NCI-H345 treated with DMSO at 0.1 percent for 48 hours (cell line): ENCODE data around the gene TMEM94.
"Not testable (repeated sequence)": the region's sequence is repeated elsewhere in the genome, so short reads cannot be mapped to it uniquely, and the experiment has no call there.

Experiments
- DNase-seq: peaks from one replicate; lab custom pipeline; 2025; ENCODE audit not compliant: unreplicated experiment; lab: John Stamatoyannopoulos, UW

The TMEM94 gene

GRCh38 chr17:75456417-75457046, at the start of gene TMEM94:
TMEM94 (plus strand) TSS chr17:75456635; CDS start chr17:75471906, 15,271 bp downstream.
- DNase-seq: peak; percentile 99

GRCh38 chr17:75407655-75408352, 48.6 kb upstream of the TMEM94 start:
- no peak for DNase-seq

DNA sequence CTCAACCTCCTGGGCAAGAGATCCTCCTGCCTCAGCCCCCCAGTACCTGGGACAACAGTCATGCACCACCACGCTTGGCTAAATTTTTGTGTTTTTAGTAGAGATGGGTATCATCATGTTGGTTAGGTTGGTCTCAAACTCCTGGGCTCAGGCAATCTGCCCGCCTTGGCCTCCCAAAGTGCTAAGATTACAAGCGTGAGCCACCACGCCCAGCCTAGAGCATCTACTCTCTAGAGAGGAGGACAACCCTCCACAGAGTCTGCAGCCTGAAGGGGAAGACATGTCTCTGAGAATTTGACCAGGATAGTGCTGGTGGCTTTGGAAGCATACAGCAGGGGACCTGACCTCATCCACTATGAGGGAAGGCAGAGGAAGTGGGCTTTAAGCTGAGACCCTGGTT, 46.3 kb upstream of the TMEM94 start:
- DNase-seq: no peak

GRCh38 chr17:75411328-75412067, 44.9 kb upstream of the TMEM94 start:
- DNase-seq: no peak

DNA sequence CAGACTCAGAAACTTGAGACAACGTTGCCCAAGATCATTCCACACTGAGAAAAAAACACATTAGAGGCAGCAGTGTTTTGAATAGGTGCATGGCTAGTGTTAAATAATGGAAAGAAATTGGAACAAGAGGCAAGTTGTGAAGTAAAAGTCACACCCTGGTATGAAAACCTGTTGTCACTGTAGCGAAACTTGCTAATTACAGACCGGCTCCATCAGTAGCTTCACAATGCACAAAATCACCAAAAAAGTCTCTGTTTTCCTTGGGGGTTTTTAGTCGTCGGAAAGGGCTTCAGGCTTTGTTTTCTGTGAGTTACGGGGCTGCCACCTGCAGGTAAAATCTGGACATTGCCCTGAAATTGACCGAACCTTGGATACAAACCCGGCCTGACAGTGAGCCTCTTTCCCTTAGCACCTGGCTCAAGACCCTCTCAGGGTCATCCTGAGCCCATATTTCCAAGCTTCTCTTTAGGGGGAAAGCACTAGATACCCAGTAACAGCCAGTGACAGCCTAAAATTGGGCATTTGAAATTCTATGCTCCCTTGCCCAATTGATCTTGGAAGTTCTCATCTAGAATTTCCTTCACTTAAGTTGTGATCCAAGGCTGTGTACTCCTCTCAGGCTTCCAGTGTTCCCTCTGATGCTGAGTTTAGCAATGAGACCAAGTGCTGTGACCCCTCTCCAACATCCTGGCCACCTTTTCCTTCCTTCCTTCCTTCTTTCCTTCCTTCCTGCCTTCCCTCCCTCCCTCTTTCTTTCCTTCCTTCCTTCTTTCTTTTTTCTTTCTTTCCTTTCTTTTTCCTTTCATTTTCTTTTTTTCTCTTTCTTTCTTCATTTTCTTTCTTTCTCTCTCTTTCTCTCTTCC, 43.7 kb upstream of the TMEM94 start:
- DNase-seq: peak; percentile 58

- DNase-seq: no peak
Observed at GRCh38 chr17:75414488-75414887, 41.9 kb upstream of the TMEM94 start.

DNA sequence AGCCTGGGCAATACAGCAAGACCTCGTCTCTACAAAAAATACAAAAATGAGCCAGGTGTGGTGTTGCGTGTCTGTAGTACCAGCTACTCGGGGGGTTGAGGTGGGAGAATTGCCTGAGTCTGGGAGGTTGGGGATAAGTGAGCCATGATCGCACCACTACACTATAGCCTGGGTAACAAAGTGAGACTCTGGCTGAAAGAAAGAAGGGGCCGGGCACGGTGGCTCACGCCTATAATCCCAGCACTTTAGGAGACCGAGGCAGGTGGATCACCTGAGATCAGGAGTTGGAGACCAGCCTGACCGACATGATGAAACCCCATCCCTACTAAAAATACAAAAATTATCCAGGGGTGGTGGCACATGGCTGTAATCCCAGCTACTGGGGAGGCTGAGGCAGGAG, 40.4 kb upstream of the TMEM94 start:
- no peak for DNase-seq

GRCh38 chr17:75417054-75417580, 39.3 kb upstream of the TMEM94 start:
- no peak for DNase-seq

DNA sequence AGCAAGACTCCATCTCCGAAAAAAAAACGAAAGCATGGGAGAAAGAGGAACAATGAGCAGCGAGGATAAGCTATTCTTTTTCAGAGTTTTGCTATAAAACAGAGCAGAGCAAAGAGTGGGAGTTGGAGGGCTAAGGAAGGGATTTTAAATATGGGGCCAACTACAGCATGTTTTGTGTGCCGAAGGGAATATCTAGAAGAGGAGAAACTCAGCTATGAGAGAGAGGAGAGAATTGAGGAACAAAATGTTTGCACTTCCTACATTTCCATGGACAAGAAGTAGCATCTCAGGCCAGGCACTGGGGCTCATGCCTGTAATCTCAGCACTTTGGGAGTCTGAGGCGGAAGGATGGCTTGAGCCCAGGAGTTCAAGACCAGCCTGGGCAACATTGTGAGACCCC, 37.9 kb upstream of the TMEM94 start:
- DNase-seq: no peak

- no peak for DNase-seq
Observed at GRCh38 chr17:75428543-75429469, 27.6 kb upstream of the TMEM94 start.

DNA sequence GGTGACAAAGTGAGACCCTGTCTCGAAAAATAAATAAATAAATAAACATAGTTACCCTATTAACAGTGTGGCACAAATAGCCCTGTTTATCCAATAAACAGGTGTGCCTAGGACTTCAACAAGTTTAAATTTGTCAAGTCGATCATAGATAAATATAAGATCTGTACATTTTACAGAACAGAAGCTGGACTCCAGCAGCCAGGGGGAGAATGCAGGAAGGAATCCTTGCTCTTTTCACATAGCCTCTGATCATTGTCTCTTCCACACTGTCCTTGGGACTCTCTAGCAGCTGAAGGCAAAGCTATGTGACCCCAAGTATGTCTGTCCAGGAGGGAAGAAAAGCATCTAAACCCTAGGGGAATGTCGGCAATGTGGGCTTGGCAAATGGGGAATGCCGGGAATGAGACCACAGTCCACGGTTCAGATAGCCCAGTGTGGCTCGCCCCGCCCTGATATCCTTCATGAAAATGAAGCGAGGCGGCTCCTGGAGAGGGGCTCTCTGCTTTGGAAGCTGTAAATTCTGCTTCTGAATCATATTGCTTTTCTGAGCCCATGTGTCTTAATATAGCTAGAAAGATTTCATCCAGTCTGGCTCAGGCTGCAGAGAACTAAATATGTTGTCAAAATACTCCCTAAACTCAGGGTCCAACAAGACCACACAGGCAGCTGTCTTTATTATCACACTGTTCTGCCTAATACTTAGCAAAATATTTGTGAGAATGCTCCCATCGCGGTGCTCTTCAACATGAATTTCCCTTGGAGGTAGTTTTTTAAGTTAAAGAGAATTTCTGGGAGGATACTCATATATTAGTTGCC, 26.1 kb upstream of the TMEM94 start:
- DNase-seq: no peak

GRCh38 chr17:75433218-75433783, 23.1 kb upstream of the TMEM94 start:
- DNase-seq: no peak

GRCh38 chr17:75434433-75434832, 22.0 kb upstream of the TMEM94 start:
- not testable (repeated sequence) for DNase-seq

- DNase-seq: not testable (repeated sequence)
Observed at GRCh38 chr17:75437404-75437803, 19.0 kb upstream of the TMEM94 start.

DNA sequence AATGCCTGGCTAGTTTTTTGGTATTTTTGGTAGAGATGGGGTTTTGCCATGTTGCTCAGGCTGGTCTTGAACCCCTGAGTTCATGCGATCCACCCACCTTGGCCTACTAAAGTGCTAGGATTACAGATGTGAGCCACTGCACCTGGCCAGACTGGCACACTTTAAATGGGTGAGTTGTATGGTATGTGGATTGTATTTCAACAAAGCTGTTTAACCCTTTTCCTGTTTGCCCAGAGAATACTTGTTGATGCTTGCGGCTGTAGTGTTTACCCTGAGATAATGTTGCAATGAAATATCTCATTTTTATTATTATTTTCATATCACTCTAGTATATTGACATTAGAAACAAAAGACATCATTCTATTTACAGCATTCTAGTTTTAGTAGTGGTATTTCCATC, 17.1 kb upstream of the TMEM94 start:
- DNase-seq: no peak

DNA sequence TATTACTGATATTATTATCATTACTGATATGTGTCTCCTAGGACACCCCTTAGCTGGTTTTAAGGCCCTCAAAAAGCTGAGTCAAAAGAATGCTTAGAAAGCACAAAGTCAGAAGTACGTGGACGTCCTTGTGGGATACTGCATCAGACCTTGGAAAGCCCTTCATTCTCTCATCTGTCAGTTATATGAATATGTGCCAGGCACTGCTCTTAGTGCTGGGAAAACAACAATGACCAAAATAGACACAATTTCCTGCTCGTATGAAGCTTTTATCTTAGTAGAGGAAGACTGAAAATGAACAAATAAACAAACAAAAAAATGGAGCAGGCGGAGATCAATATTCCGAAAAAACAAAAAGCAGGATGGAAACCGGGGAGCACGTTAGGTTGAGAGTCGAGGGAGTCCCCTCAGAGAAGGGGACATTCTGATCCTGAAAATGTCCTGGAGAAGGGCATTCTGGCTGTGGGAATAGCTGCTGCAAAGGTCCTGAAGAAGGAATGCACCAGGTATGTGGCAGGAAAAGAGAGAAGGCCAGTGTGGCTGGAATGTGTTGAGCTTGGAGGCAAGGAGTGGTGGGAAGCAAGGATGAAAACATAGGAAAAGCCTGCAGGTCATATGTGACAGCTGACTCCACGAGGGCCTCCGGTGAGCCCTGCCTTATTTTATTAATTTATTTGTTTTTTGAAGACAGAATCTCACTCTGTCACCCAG, 15.5 kb upstream of the TMEM94 start:
- no peak for DNase-seq

- DNase-seq: no peak
Observed at GRCh38 chr17:75442168-75443103, 14.0 kb upstream of the TMEM94 start.
